ENCODE measurements around the gene FGF14. TPM values are rescaled to one million over a fixed set of nuclear protein-coding genes. Genes with fewer than 3 reads are reported as not detected.

The FGF14 gene
- total RNA-seq, 5 donors from 2014 or later (not counting 1 experiment from before 2014, with no cell fraction given), result 0.03 TPM; not detected in 3

DNA sequence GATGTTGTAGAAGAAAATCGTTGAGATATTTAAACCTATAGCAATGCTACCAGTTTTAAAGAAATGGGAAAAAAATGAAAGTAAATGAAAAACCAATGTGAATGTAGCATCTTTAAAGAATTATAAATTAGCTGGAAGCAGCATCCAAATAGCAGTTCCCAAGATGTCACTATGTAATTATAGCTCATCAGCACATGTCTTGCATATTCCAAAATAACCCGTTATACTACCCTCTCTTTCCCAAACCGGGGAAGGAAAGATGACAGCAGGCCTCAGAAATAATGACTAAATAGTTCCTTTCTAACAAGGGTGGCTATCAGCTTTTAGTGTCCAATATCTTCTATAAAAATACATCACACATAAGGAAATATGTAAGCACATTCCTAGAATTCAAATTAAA lies 140.5 kb downstream of the FGF14 start:
- ATAC-seq (replicated peaks in 1 of 4) (no peak), DNase-seq (no peak)
- H3K27ac Mint-ChIP-seq, result no peak overlapping the region
- ChIA-PET CTCF (interaction anchor here in 1 of 2 donors (0.6 kb wide), 1 partner anchor 10 kb away, joined by 3 read pairs; no protein-coding TSS in a partner anchor), POLR2A (no interaction called here)
- no CpG with 5 or more reads among the region's 3 CpGs for whole genome bisulfite sequencing (ENCODE audit: insufficient coverage)
- Histone ChIP-seq H3K4me3 (ENCODE audit: control insufficient read depth in 1 of 2, extremely low read depth in 1 of 2, low read length in 1 of 2) (no peak overlapping the region), H3K27me3 (replicated peaks in 1 of 2; ENCODE audit: control insufficient read depth in 2 of 2, extremely low read depth in 1 of 2, insufficient read depth in 2 of 2, low read length in 1 of 2) (peaks cover 0 to 2% of the 10 kb centered on the region in 2 experiments), H3K27ac (ENCODE audit: low read length) (no peak overlapping the region), H3K36me3 (ENCODE audit: control insufficient read depth in 2 of 2, extremely low read depth in 1 of 2, insufficient read depth in 1 of 2, low read length in 1 of 2) (no peaks in the 10 kb centered on the region), H3K4me1 (ENCODE audit: control insufficient read depth in 1 of 2, extremely low read depth in 1 of 2, insufficient read depth in 2 of 2, low read length in 2 of 2) (no peaks in the 10 kb centered on the region), H3K9me3 (no peaks in the 10 kb centered on the region)
- no peaks in the 10 kb centered on the region for H3K36me3 Mint-ChIP-seq
- H3K4me1 Mint-ChIP-seq, result no peaks in the 10 kb centered on the region
- H3K4me3 Mint-ChIP-seq, result no peak overlapping the region
- peaks cover 8% of the 10 kb centered on the region in 2 donors for H3K27me3 Mint-ChIP-seq
- peaks cover 3 to 8% (median 4%) of the 10 kb centered on the region in 3 donors for H3K9me3 Mint-ChIP-seq

DNA sequence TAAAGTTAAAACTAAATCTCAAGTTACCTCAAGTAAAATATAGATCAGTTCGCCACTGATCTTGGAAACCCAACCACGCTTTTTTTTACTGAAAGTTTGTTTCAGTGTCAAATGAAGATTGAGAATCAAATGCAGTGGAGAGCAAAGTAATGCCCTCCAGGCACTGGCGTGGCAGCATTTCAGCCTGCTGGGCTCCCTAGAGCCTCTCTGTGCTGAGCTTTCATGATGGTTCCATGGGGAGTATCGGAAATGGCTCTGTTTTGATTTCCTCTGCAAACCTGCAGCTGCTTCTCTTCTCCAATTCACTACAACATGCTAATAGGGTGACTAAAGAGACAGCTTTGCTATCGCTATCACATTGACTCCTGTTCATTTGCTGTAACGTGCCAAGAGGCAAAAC lies 141.6 kb downstream of the FGF14 start:
- H3K9me3 ChIP-seq, result no peaks in the 10 kb centered on the region
- no peak for DNase-seq
- Mint-ChIP-seq H3K27me3 (peaks cover 8% of the 10 kb centered on the region in 2 donors), H3K4me3 (no peak overlapping the region), H3K36me3 (no peaks in the 10 kb centered on the region), H3K4me1 (no peaks in the 10 kb centered on the region), H3K27ac (no peak overlapping the region), H3K9me3 (peaks cover 3 to 8% (median 4%) of the 10 kb centered on the region in 3 donors)
- no peak for ATAC-seq (replicated peaks in 1 of 4)
- H3K27me3 ChIP-seq (replicated peaks in 1 of 2; ENCODE audit: control insufficient read depth in 2 of 2, extremely low read depth in 1 of 2, insufficient read depth in 2 of 2, low read length in 1 of 2), result peaks cover 0 to 2% of the 10 kb centered on the region in 2 experiments
- no peak overlapping the region for H3K27ac ChIP-seq (ENCODE audit: low read length)
- 92% methylated on average over 2 of the region's 6 CpGs for WGBS (ENCODE audit: insufficient coverage)
- no peak overlapping the region for H3K4me3 ChIP-seq (ENCODE audit: control insufficient read depth in 1 of 2, extremely low read depth in 1 of 2, low read length in 1 of 2)
- H3K4me1 ChIP-seq (ENCODE audit: control insufficient read depth in 1 of 2, extremely low read depth in 1 of 2, insufficient read depth in 2 of 2, low read length in 2 of 2), result no peaks in the 10 kb centered on the region
- CTCF ChIA-PET, result no interaction called here
- POLR2A ChIA-PET, result no interaction called here
- H3K36me3 ChIP-seq (ENCODE audit: control insufficient read depth in 2 of 2, extremely low read depth in 1 of 2, insufficient read depth in 1 of 2, low read length in 1 of 2), result no peaks in the 10 kb centered on the region

GRCh38 chr13:102255409-102255808 lies 146.4 kb downstream of the FGF14 start:
- Histone ChIP-seq H3K9me3 (no peaks in the 10 kb centered on the region), H3K36me3 (ENCODE audit: control insufficient read depth in 2 of 2, extremely low read depth in 1 of 2, insufficient read depth in 1 of 2, low read length in 1 of 2) (no peaks in the 10 kb centered on the region), H3K27me3 (replicated peaks in 1 of 2; ENCODE audit: control insufficient read depth in 2 of 2, extremely low read depth in 1 of 2, insufficient read depth in 2 of 2, low read length in 1 of 2) (peaks cover 0 to 2% of the 10 kb centered on the region in 2 experiments), H3K27ac (ENCODE audit: low read length) (no peak overlapping the region), H3K4me1 (ENCODE audit: control insufficient read depth in 1 of 2, extremely low read depth in 1 of 2, insufficient read depth in 2 of 2, low read length in 2 of 2) (no peaks in the 10 kb centered on the region), H3K4me3 (ENCODE audit: control insufficient read depth in 1 of 2, extremely low read depth in 1 of 2, low read length in 1 of 2) (no peak overlapping the region)
- no peaks in the 10 kb centered on the region for H3K4me1 Mint-ChIP-seq
- ATAC-seq (replicated peaks in 1 of 4) (no peak), DNase-seq (no peak)
- no peak overlapping the region for H3K27ac Mint-ChIP-seq
- peaks cover 3 to 8% (median 4%) of the 10 kb centered on the region in 3 donors for H3K9me3 Mint-ChIP-seq
- POLR2A ChIA-PET, result no interaction called here
- no peaks in the 10 kb centered on the region for H3K36me3 Mint-ChIP-seq
- H3K27me3 Mint-ChIP-seq, result peaks cover 2 to 4% of the 10 kb centered on the region in 2 donors
- CTCF ChIA-PET, result no interaction called here
- no peak overlapping the region for H3K4me3 Mint-ChIP-seq

DNA sequence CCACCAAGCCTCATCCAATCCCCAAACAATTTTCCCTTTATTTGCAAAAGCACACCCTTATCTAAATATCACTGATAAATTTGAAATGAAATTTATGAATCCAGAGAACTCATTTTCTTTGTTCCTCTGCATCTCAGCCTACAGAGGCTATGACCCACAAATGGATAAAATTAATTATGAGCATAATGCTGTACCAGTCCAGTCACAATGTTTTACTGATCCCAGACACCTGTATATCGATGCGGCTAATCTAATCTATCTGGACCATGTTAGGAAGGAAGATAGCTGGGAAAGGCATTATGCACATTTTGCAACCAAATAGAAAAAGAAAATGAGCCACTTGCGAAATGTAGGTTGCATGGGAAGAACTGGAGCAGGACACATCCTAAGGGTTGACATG lies 150.0 kb downstream of the FGF14 start:
- CTCF ChIA-PET, result no interaction called here
- Mint-ChIP-seq H3K9me3 (peaks cover 0 to 5% (median under 1%) of the 10 kb centered on the region in 3 donors), H3K27ac (no peak overlapping the region), H3K36me3 (no peaks in the 10 kb centered on the region), H3K4me3 (no peak overlapping the region), H3K4me1 (no peaks in the 10 kb centered on the region), H3K27me3 (no peaks in the 10 kb centered on the region)
- H3K27me3 ChIP-seq (replicated peaks in 1 of 2; ENCODE audit: control insufficient read depth in 2 of 2, extremely low read depth in 1 of 2, insufficient read depth in 2 of 2, low read length in 1 of 2), result no peaks in the 10 kb centered on the region
- no peaks in the 10 kb centered on the region for H3K9me3 ChIP-seq
- POLR2A ChIA-PET, result no interaction called here
- H3K4me3 ChIP-seq (ENCODE audit: control insufficient read depth in 1 of 2, extremely low read depth in 1 of 2, low read length in 1 of 2), result no peak overlapping the region
- WGBS (ENCODE audit: insufficient coverage), result 77% methylated on average over 2 of the region's 3 CpGs
- DNase-seq (no peak), ATAC-seq (replicated peaks in 1 of 4) (no peak)
- H3K27ac ChIP-seq (ENCODE audit: low read length), result no peak overlapping the region
- H3K36me3 ChIP-seq (ENCODE audit: control insufficient read depth in 2 of 2, extremely low read depth in 1 of 2, insufficient read depth in 1 of 2, low read length in 1 of 2), result no peaks in the 10 kb centered on the region
- H3K4me1 ChIP-seq (ENCODE audit: control insufficient read depth in 1 of 2, extremely low read depth in 1 of 2, insufficient read depth in 2 of 2, low read length in 2 of 2), result no peaks in the 10 kb centered on the region

GRCh38 chr13:102250448-102250847 lies 151.4 kb downstream of the FGF14 start:
- Histone ChIP-seq H3K36me3 (ENCODE audit: control insufficient read depth in 2 of 2, extremely low read depth in 1 of 2, insufficient read depth in 1 of 2, low read length in 1 of 2) (no peaks in the 10 kb centered on the region), H3K4me3 (ENCODE audit: control insufficient read depth in 1 of 2, extremely low read depth in 1 of 2, low read length in 1 of 2) (no peak overlapping the region), H3K9me3 (no peaks in the 10 kb centered on the region), H3K27me3 (replicated peaks in 1 of 2; ENCODE audit: control insufficient read depth in 2 of 2, extremely low read depth in 1 of 2, insufficient read depth in 2 of 2, low read length in 1 of 2) (no peaks in the 10 kb centered on the region), H3K4me1 (ENCODE audit: control insufficient read depth in 1 of 2, extremely low read depth in 1 of 2, insufficient read depth in 2 of 2, low read length in 2 of 2) (no peaks in the 10 kb centered on the region), H3K27ac (ENCODE audit: low read length) (no peak overlapping the region)
- Mint-ChIP-seq H3K36me3 (no peaks in the 10 kb centered on the region), H3K4me1 (no peaks in the 10 kb centered on the region), H3K9me3 (peaks cover 0 to 4% (median 0%) of the 10 kb centered on the region in 3 donors), H3K27ac (no peak overlapping the region), H3K4me3 (no peak overlapping the region), H3K27me3 (no peaks in the 10 kb centered on the region)
- DNase-seq (no peak), ATAC-seq (replicated peaks in 1 of 4) (no peak)
- WGBS (ENCODE audit: insufficient coverage), result no CpG with 5 or more reads among the region's 2 CpGs
- ChIA-PET CTCF (no interaction called here), POLR2A (no interaction called here)

DNA sequence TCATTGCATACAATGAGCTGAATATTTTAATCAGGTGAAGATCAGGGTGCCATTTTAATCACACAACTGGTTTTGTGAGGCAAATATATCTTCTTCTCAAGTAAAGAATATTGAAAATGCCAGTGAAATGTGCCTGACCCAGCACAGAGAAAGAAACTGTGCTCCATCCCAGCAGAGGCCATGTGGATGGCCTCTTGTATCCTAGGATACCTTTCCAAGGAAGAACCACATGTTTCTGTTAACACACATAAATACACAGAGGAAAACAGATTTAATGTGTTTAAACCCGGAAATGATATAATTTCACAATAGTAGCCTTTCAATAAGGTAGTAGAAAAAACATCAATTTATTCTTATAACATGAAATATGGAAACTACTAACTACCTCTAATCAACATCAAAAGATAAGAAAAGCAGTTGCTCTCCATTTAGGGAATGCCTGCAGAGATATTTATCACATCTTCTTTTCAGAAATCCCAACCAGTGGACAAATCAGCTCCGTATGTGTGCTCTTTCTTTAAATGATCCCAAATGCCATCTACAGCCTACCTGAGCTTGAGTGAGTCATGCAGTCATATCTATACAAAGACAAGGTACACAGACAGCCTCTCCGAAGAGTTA lies 157.1 kb downstream of the FGF14 start:
- no peaks in the 10 kb centered on the region for H3K27me3 Mint-ChIP-seq
- no CpG with 5 or more reads among the region's 3 CpGs for WGBS (ENCODE audit: insufficient coverage)

More for the DNA sequence above, 157.1 kb downstream of the FGF14 start:
- ChIA-PET CTCF (no interaction called here), POLR2A (no interaction called here)
- no peaks in the 10 kb centered on the region for H3K4me1 Mint-ChIP-seq
- DNase-seq (no peak), ATAC-seq (replicated peaks in 1 of 4) (no peak)
- Histone ChIP-seq H3K4me1 (ENCODE audit: control insufficient read depth in 1 of 2, extremely low read depth in 1 of 2, insufficient read depth in 2 of 2, low read length in 2 of 2) (no peaks in the 10 kb centered on the region), H3K36me3 (ENCODE audit: control insufficient read depth in 2 of 2, extremely low read depth in 1 of 2, insufficient read depth in 1 of 2, low read length in 1 of 2) (no peaks in the 10 kb centered on the region), H3K27me3 (replicated peaks in 1 of 2; ENCODE audit: control insufficient read depth in 2 of 2, extremely low read depth in 1 of 2, insufficient read depth in 2 of 2, low read length in 1 of 2) (no peaks in the 10 kb centered on the region), H3K4me3 (ENCODE audit: control insufficient read depth in 1 of 2, extremely low read depth in 1 of 2, low read length in 1 of 2) (no peak overlapping the region), H3K9me3 (no peaks in the 10 kb centered on the region), H3K27ac (ENCODE audit: low read length) (no peak overlapping the region)
- H3K36me3 Mint-ChIP-seq, result no peaks in the 10 kb centered on the region
- H3K4me3 Mint-ChIP-seq, result no peak overlapping the region
- no peak overlapping the region for H3K27ac Mint-ChIP-seq
- H3K9me3 Mint-ChIP-seq, result peaks cover 0 to 8% (median 0%) of the 10 kb centered on the region in 3 donors
